Sigmoid colon (tissue), 7 donors: ENCODE data around the gene FOXP1. TPM values are rescaled to one million over a fixed set of nuclear protein-coding genes. Genes with fewer than 3 reads are reported as not detected.

Source experiments
- DNase-seq: peaks from one replicate; pipeline ENCODE4 v3.0.0-alpha.2; 2019
- H3K27ac ChIP-seq, 4 donors: fragments of 200-600 bp; sonication (generic); one replicate each; pipeline ENCODE4 v1.5.1; 2016 to 2019; ENCODE audit warnings: mild to moderate bottlenecking in 1 of 4
- H3K27me3 ChIP-seq, 3 donors: fragments of 200-600 bp; sonication (generic); one replicate each; pipeline ENCODE4 v1.5.1; 2019; ENCODE audit warnings: mild to moderate bottlenecking in 1 of 3
- H3K36me3 ChIP-seq, 4 donors: fragments of 200-600 bp; sonication (generic); one replicate each; pipeline ENCODE4 v1.5.1; 2016 to 2019
- H3K4me1 ChIP-seq, 4 donors: fragments of 200-600 bp; sonication (generic); one replicate each; pipeline ENCODE4 v1.5.1; 2017 to 2019
- H3K4me3 ChIP-seq, 4 donors: fragments of 200-600 bp; sonication (generic); one replicate each; pipeline ENCODE4 v1.5.1; 2017 to 2019; ENCODE audit warnings: mild to moderate bottlenecking in 2 of 4, moderate library complexity in 1 of 4
- H3K9me3 ChIP-seq, 4 donors: fragments of 200-600 bp in 3 of 4; sonication (generic) in 3 of 4; one replicate each; pipeline versions ENCODE4 v1.5.1 to v1.6.1; 2013 to 2019
- EP300 ChIP-seq, 4 donors: sonication (generic); formaldehyde crosslinking; IDR thresholded peaks; one replicate each; pipeline ENCODE4 v1.6.1; 2017; ENCODE audit warnings: antibody characterized with exemption in 4 of 4
- POLR2A ChIP-seq, 2 donors: fragments of 450-650 bp; IDR thresholded peaks; one replicate each; pipeline ENCODE4 v1.6.1; 2016; ENCODE audit warnings: antibody characterized with exemption in 2 of 2, mild to moderate bottlenecking in 2 of 2, moderate library complexity in 2 of 2
- POLR2AphosphoS5 ChIP-seq, 4 donors: sonication (generic); formaldehyde crosslinking; IDR thresholded peaks; one replicate each; pipeline ENCODE4 v1.6.1; 2017; ENCODE audit warnings: antibody characterized with exemption in 4 of 4
- WGBS, 2 donors: extraction: QIAGEN DNeasy Blood & Tissue Kit; methylation state at CpG; one replicate each; pipeline ENCODE4 v1.1.7; 2013; 5-methylcytosine and 5-hydroxymethylcytosine counted together
- intact Hi-C: fragments of 100-400 bp; cut with DNase I; formaldehyde crosslinking; loops from one replicate; pipeline ENCODE4 v1.15.1; 2023
- polyA plus RNA-seq, 3 donors: library from polyadenylated mRNA; stranded (reverse); fragments of 200-250 nt; gene quantifications; one replicate each; pipeline ENCODE4 v1.2.3, GENCODE V29; 2013
- total RNA-seq, 4 donors: library from RNA; depleted of rRNA; stranded (reverse); fragments of >200 nt; gene quantifications; one replicate each; pipeline ENCODE4 v1.1.0, GENCODE V29; 2016
- TF ChIP-seq, protein P1 (sequence below), 4 experiments: fragments of 450-650 bp in 3 of 4; fragments of 200-600 bp in 1 of 4; IDR thresholded peaks; one replicate each; pipeline ENCODE4 v1.5.1; 2016 to 2019; ENCODE audit warnings: antibody characterized with exemption in 4 of 4, mild to moderate bottlenecking in 3 of 4, moderate library complexity in 2 of 4
- donor health status: healthy with polysubstance abuse.
- donor health status: Bipolar disorder and iron deficiency.
- donor health status: healthy.

FOXP1 gene
- total and polyA plus RNA-seq, 7 donors = 13.8 to 232 (median 139) TPM

DNA sequence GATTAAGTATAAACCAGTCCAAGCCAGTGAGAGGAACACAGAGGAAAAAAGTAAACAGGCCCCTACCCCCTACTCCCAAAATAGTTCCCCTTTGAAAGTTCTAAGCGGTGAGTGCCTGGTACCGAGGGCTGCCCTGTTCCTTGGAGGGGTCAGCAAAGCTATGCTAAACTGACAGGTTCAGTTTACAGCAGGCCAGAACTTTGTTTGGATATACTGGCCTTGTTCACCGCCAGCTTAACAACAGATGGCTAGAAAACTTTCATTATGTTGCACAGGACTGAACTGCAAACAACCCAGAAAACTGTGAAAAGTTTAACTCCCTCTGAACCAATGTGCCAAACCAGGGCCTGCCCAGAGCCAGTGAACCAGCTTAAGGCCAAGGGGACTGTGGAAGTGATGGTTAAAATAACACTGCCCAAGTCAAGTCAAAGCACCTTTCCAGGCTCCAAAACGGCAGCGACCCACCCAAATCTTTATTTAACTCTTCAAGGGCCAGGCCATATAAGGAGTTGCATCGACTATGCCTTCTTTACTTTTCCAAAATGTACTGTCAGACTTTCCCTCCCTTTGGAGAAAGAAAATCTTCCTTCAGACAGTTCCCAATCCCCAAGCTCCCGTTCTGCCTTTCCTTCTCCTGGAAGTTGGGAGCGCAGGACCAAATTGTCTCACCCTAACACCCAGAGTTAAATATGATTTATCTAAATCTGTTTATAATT is 448.0 kb downstream of the FOXP1 start:
- WGBS, 2 donors = 33 to 56% methylated on average over 8 of the region's 8 CpGs

DNA sequence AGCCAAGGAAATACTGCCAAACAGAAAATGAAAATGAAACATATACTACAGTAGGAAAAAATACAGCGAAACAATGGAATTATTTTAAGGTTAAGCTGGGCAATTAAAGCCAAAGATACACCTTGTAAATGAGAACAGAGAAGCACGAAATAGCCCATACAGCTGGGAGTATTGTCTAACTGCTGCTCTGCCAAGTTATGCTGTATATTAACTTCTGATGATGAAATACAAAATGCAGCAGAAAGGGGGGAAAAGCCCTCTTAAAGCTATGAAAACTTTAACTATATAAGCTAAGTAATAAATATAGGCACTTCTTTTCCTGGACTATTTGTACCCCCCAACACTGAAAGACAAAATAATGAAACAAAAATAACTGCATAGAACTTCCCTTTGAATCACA is 449.0 kb downstream of the FOXP1 start:
- TF ChIP-seq, protein P1, sequence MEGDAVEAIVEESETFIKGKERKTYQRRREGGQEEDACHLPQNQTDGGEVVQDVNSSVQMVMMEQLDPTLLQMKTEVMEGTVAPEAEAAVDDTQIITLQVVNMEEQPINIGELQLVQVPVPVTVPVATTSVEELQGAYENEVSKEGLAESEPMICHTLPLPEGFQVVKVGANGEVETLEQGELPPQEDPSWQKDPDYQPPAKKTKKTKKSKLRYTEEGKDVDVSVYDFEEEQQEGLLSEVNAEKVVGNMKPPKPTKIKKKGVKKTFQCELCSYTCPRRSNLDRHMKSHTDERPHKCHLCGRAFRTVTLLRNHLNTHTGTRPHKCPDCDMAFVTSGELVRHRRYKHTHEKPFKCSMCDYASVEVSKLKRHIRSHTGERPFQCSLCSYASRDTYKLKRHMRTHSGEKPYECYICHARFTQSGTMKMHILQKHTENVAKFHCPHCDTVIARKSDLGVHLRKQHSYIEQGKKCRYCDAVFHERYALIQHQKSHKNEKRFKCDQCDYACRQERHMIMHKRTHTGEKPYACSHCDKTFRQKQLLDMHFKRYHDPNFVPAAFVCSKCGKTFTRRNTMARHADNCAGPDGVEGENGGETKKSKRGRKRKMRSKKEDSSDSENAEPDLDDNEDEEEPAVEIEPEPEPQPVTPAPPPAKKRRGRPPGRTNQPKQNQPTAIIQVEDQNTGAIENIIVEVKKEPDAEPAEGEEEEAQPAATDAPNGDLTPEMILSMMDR (IDR thresholded peaks at IDR 0.05) = no peak
- no peak for TF ChIP-seq POLR2A (IDR thresholded peaks at IDR 0.05)
- TF ChIP-seq POLR2AphosphoS5 (IDR thresholded peaks at IDR 0.05) = no peak
- no peak for TF ChIP-seq EP300 (IDR thresholded peaks at IDR 0.05)
- Histone ChIP-seq H3K27me3 (no peaks in the 10 kb centered on the region), H3K9me3 (no peaks in the 10 kb centered on the region), H3K27ac (peak overlapping the region; percentile 84 to 93 (median 86)), H3K4me3 (peak overlapping the region in 2 of 4 donors; percentile 6 to 24), H3K36me3 (no peaks in the 10 kb centered on the region), H3K4me1 (peaks cover 0 to 87% (median 45%) of the 10 kb centered on the region in 4 donors)
- intact Hi-C loops = loop anchor here (5.0 to 10.0 kb wide), 3 partner anchors 173 to 550 kb away; no protein-coding TSS in a partner anchor
- WGBS, 2 donors = 20 to 58% methylated on average over 2 of the region's 2 CpGs
- no peak for DNase-seq

More for the DNA sequence above, 448.0 kb downstream of the FOXP1 start:
- intact Hi-C loops = loop anchor here (5.0 to 10.0 kb wide), 3 partner anchors 67 to 549 kb away; no protein-coding TSS in a partner anchor
- peak overlapping the region; percentile 84 to 93 (median 86) for H3K27ac ChIP-seq
- no peaks in the 10 kb centered on the region for H3K36me3 ChIP-seq
- TF ChIP-seq, protein P1 (IDR thresholded peaks at IDR 0.05) = no peak
- TF ChIP-seq EP300 (IDR thresholded peaks at IDR 0.05) = no peak
- TF ChIP-seq POLR2AphosphoS5 (IDR thresholded peaks at IDR 0.05) = peak in 2 of 4 donors; percentile 10 to 15
- TF ChIP-seq POLR2A (IDR thresholded peaks at IDR 0.05) = no peak
- peak overlapping the region; percentile 0 to 24 (median 10) for H3K4me3 ChIP-seq
- H3K9me3 ChIP-seq = no peaks in the 10 kb centered on the region
- H3K27me3 ChIP-seq = no peaks in the 10 kb centered on the region
- DNase-seq = no peak
- H3K4me1 ChIP-seq = peaks cover 0 to 90% (median 45%) of the 10 kb centered on the region in 4 donors

DNA sequence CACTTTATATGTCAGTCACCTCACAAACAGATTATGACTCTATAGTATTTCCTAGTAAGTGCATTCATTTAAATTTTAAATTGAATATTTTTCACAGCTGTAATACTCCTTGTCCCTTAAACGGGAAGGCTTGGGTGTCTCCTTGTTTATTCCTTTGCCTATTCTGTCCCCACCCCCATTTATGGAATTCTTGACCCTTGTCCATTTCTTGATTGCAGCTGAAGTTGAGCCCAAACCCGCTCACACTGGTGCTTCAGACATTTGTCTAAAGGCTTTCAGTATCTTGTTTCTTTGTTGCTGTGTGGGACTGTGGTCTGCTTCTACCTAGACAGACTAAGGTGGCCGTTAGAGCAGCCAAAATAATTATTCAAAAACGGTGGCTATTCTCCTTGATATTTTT is 449.7 kb downstream of the FOXP1 start:
- no peak for DNase-seq
- H3K27ac ChIP-seq = peak overlapping the region; percentile 84 to 93 (median 86)
- WGBS, 2 donors = 14 to 60% methylated on average over 4 of the region's 4 CpGs
- H3K4me1 ChIP-seq = peaks cover 0 to 80% (median 45%) of the 10 kb centered on the region in 4 donors
- H3K36me3 ChIP-seq = no peaks in the 10 kb centered on the region
- H3K9me3 ChIP-seq = no peaks in the 10 kb centered on the region
- intact Hi-C loops = loop anchor here (5.0 to 10.0 kb wide), 3 partner anchors 173 to 551 kb away; no protein-coding TSS in a partner anchor
- H3K4me3 ChIP-seq = no peak overlapping the region
- no peaks in the 10 kb centered on the region for H3K27me3 ChIP-seq
- no peak for TF ChIP-seq EP300 (IDR thresholded peaks at IDR 0.05)

DNA sequence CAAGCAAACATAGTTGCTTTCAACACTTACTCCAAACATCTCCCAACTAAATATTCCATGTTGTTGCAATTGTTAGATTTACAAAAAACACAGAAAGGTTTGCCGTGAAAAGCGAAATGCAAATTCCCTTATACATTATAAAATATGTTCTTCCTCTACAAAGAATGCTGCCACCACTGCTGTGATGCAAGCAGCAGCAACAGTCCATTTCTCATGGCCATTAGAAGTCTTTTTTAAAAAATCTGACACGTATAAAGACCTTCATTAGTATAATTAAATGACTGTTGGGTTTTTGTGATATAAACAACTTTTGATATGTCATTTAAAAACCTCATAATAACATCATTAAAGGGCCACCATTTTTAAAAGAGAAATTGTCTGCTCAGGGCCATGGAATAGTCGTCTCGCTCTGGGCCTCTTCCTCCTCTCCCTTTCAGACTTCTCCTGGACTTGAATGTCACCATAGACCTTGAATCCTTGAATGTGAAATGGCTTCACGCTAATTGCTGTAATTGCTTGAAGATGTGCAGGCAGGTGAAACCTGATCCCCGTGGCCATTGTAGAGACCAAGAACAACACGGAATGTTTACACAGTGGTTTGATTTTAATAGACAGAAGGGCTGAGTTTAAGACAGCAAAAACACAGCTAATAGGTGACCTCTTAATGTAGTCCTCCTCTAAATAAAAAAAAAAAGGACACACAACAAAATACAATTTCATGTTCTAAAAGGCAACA is 450.4 kb downstream of the FOXP1 start:
- no peaks in the 10 kb centered on the region for H3K36me3 ChIP-seq
- no peak for TF ChIP-seq EP300 (IDR thresholded peaks at IDR 0.05)
- TF ChIP-seq POLR2AphosphoS5 (IDR thresholded peaks at IDR 0.05) = no peak
- TF ChIP-seq POLR2A (IDR thresholded peaks at IDR 0.05) = no peak
- TF ChIP-seq, protein P1 (IDR thresholded peaks at IDR 0.05) = no peak
- no peak for DNase-seq
- 27 to 73% methylated on average over 8 of the region's 8 CpGs for WGBS, 2 donors
- peaks cover 0 to 79% (median 47%) of the 10 kb centered on the region in 4 donors for H3K4me1 ChIP-seq
- no peaks in the 10 kb centered on the region for H3K9me3 ChIP-seq
- intact Hi-C loops = loop anchor here (5.0 to 10.0 kb wide), 3 partner anchors 174 to 552 kb away; no protein-coding TSS in a partner anchor
- no peaks in the 10 kb centered on the region for H3K27me3 ChIP-seq
- peak overlapping the region; percentile 84 to 93 (median 86) for H3K27ac ChIP-seq
- no peak overlapping the region for H3K4me3 ChIP-seq
